IPS-20b (cell line): ENCODE data around the gene ABHD5.
A peak's percentile ranks its signal among the peaks of the same experiment; 100 is the strongest.

Source experiments
- H3K27ac ChIP-seq: one replicate; pipeline ENCODE4 v1.5.1; 2013; ENCODE audit warnings: low read length
- H3K27me3 ChIP-seq: 2 replicates; pipeline ENCODE4 v1.6.1; 2013; ENCODE audit warnings: mild to moderate bottlenecking, low read length, inconsistent platforms; ENCODE audit not compliant: insufficient read depth
- H3K36me3 ChIP-seq: 2 replicates; pipeline ENCODE4 v1.6.1; 2013; ENCODE audit warnings: low read depth, mild to moderate bottlenecking, inconsistent platforms, low read length, moderate library complexity; ENCODE audit not compliant: insufficient read depth
- H3K4me1 ChIP-seq: 2 replicates; pipeline ENCODE4 v1.6.1; 2013; ENCODE audit warnings: mild to moderate bottlenecking, control low read depth, inconsistent platforms, low read length, moderate library complexity; ENCODE audit not compliant: insufficient read depth
- H3K4me3 ChIP-seq: 2 replicates; pipeline ENCODE4 v1.5.1; 2013; ENCODE audit warnings: mild to moderate bottlenecking, low read length, inconsistent platforms
- H3K9ac ChIP-seq: 2 replicates; pipeline ENCODE4 v1.6.1; 2013; ENCODE audit warnings: low read depth, mild to moderate bottlenecking, inconsistent platforms, low read length, moderate library complexity
- H3K9me3 ChIP-seq: 2 replicates; pipeline ENCODE4 v1.6.1; 2013; ENCODE audit warnings: mild to moderate bottlenecking, low read depth, low read length, inconsistent platforms; ENCODE audit not compliant: insufficient read depth

Gene ABHD5

GRCh38 chr3:43696441-43696840 is 5.7 kb downstream of the ABHD5 start:
- no peak overlapping the region for H3K27ac ChIP-seq
- no peak overlapping the region for H3K9ac ChIP-seq
- H3K36me3 ChIP-seq = no peaks in the 10 kb centered on the region; the same call in 1 of the 2 replicates
- peak overlapping the region; percentile 33; the same call in 1 of the 2 replicates for H3K4me3 ChIP-seq
- peaks cover 39% of the 10 kb centered on the region for H3K4me1 ChIP-seq
- H3K9me3 ChIP-seq = no peaks in the 10 kb centered on the region
- H3K27me3 ChIP-seq = no peaks in the 10 kb centered on the region

- Histone ChIP-seq H3K9ac (0 out of 2 replicates have a peak overlapping the region, but pooled peaks have one; percentile 13), H3K27ac (no peak overlapping the region), H3K27me3 (no peaks in the 10 kb centered on the region), H3K4me3 (no peak overlapping the region), H3K9me3 (no peaks in the 10 kb centered on the region), H3K4me1 (peaks cover 39% of the 10 kb centered on the region), H3K36me3 (peaks cover 4% of the 10 kb centered on the region; the same call in 1 of the 2 replicates)
These were observed 6.1 kb downstream of the ABHD5 start for GRCh38 chr3:43696881-43697280.

GRCh38 chr3:43699864-43700263 is 9.1 kb downstream of the ABHD5 start:
- H3K4me1 ChIP-seq = peaks cover 22% of the 10 kb centered on the region
- H3K9me3 ChIP-seq = no peaks in the 10 kb centered on the region
- H3K36me3 ChIP-seq = peaks cover 12% of the 10 kb centered on the region
- H3K27me3 ChIP-seq = no peaks in the 10 kb centered on the region
- H3K9ac ChIP-seq = no peak overlapping the region
- H3K27ac ChIP-seq = no peak overlapping the region
- H3K4me3 ChIP-seq = no peak overlapping the region

GRCh38 chr3:43704697-43705096 is 14.0 kb downstream of the ABHD5 start:
- Histone ChIP-seq H3K9me3 (no peaks in the 10 kb centered on the region), H3K36me3 (peaks cover 12% of the 10 kb centered on the region), H3K9ac (no peak overlapping the region), H3K27ac (no peak overlapping the region), H3K4me3 (no peak overlapping the region), H3K27me3 (no peaks in the 10 kb centered on the region), H3K4me1 (no peaks in the 10 kb centered on the region)

GRCh38 chr3:43706342-43706741 is 15.6 kb downstream of the ABHD5 start:
- Histone ChIP-seq H3K27me3 (no peaks in the 10 kb centered on the region), H3K9me3 (no peaks in the 10 kb centered on the region), H3K4me3 (no peak overlapping the region), H3K4me1 (no peaks in the 10 kb centered on the region), H3K36me3 (peaks cover 12% of the 10 kb centered on the region), H3K27ac (no peak overlapping the region), H3K9ac (no peak overlapping the region)

GRCh38 chr3:43707266-43707665 is 16.5 kb downstream of the ABHD5 start:
- H3K27me3 ChIP-seq = no peaks in the 10 kb centered on the region
- H3K36me3 ChIP-seq = peaks cover 13% of the 10 kb centered on the region
- H3K9ac ChIP-seq = no peak overlapping the region
- no peak overlapping the region for H3K27ac ChIP-seq
- H3K4me3 ChIP-seq = no peak overlapping the region
- no peaks in the 10 kb centered on the region for H3K9me3 ChIP-seq
- H3K4me1 ChIP-seq = no peaks in the 10 kb centered on the region

- peaks cover 16% of the 10 kb centered on the region for H3K36me3 ChIP-seq
- H3K4me1 ChIP-seq = no peaks in the 10 kb centered on the region
- no peak overlapping the region for H3K9ac ChIP-seq
- H3K27ac ChIP-seq = no peak overlapping the region
- H3K9me3 ChIP-seq = no peaks in the 10 kb centered on the region
- no peak overlapping the region for H3K4me3 ChIP-seq
- H3K27me3 ChIP-seq = no peaks in the 10 kb centered on the region
These were observed 17.3 kb downstream of the ABHD5 start for GRCh38 chr3:43707998-43708397.

- no peak overlapping the region for H3K27ac ChIP-seq
- peaks cover 25% of the 10 kb centered on the region for H3K36me3 ChIP-seq
- no peaks in the 10 kb centered on the region for H3K27me3 ChIP-seq
- no peak overlapping the region for H3K9ac ChIP-seq
- no peaks in the 10 kb centered on the region for H3K4me1 ChIP-seq
- H3K9me3 ChIP-seq = no peaks in the 10 kb centered on the region
- H3K4me3 ChIP-seq = no peak overlapping the region
These were observed 18.3 kb downstream of the ABHD5 start for GRCh38 chr3:43709022-43709421.

- Histone ChIP-seq H3K27ac (no peak overlapping the region), H3K9me3 (no peaks in the 10 kb centered on the region), H3K9ac (no peak overlapping the region), H3K27me3 (no peaks in the 10 kb centered on the region), H3K36me3 (peaks cover 28% of the 10 kb centered on the region), H3K4me3 (no peak overlapping the region), H3K4me1 (no peaks in the 10 kb centered on the region)
These were observed 19.9 kb downstream of the ABHD5 start for GRCh38 chr3:43710607-43711006.

GRCh38 chr3:43718296-43718695 is 27.6 kb downstream of the ABHD5 start:
- Histone ChIP-seq H3K4me3 (no peak overlapping the region), H3K36me3 (peaks cover 50% of the 10 kb centered on the region), H3K27me3 (no peaks in the 10 kb centered on the region)

GRCh38 chr3:43723121-43723734 is 32.5 kb downstream of the ABHD5 start:
- Histone ChIP-seq H3K9ac (no peak overlapping the region), H3K9me3 (no peaks in the 10 kb centered on the region), H3K4me3 (no peak overlapping the region), H3K4me1 (no peaks in the 10 kb centered on the region), H3K27ac (no peak overlapping the region), H3K27me3 (no peaks in the 10 kb centered on the region), H3K36me3 (peaks cover 21% of the 10 kb centered on the region)

More at GRCh38 chr3:43718296-43718695, 27.6 kb downstream of the ABHD5 start:
- Histone ChIP-seq H3K9me3 (no peaks in the 10 kb centered on the region), H3K9ac (no peak overlapping the region), H3K27ac (no peak overlapping the region), H3K4me1 (no peaks in the 10 kb centered on the region)

GRCh38 chr3:43726521-43726920 is 35.8 kb downstream of the ABHD5 start:
- no peak overlapping the region for H3K27ac ChIP-seq

More at GRCh38 chr3:43726521-43726920, 35.8 kb downstream of the ABHD5 start:
- Histone ChIP-seq H3K9ac (no peak overlapping the region), H3K9me3 (no peaks in the 10 kb centered on the region), H3K36me3 (no peaks in the 10 kb centered on the region), H3K4me3 (no peak overlapping the region), H3K4me1 (no peaks in the 10 kb centered on the region), H3K27me3 (no peaks in the 10 kb centered on the region)
